Left ventricle myocardium inferior (tissue), 1 donor: ENCODE results near the gene LRRC25. TPM values are rescaled to one million over a fixed set of nuclear protein-coding genes. Genes with fewer than 3 reads are reported as not detected.
"Not testable (repeated sequence)": the region's sequence is repeated elsewhere in the genome, so short reads cannot be mapped to it uniquely, and the experiment has no call there.

Experiments used
- DNase-seq: peaks from one replicate; pipeline ENCODE4 v3.0.0-alpha.2; 2020
- H3K27ac ChIP-seq: fragments of 200-600 bp; replicated peaks from 2 replicates; pipeline ENCODE4 v1.8.0; 2021
- H3K27me3 ChIP-seq: fragments of 200-600 bp; 2 replicates; pipeline ENCODE4 v1.8.0; 2021; ENCODE audit warnings: low read depth
- H3K36me3 ChIP-seq: fragments of 200-600 bp; 2 replicates; pipeline ENCODE4 v1.8.0; 2021
- H3K4me1 ChIP-seq: fragments of 200-600 bp; 2 replicates; pipeline ENCODE4 v1.8.0; 2021
- H3K4me3 ChIP-seq: fragments of 200-600 bp; 2 replicates; pipeline ENCODE4 v1.8.0; 2021; ENCODE audit warnings: mild to moderate bottlenecking, moderate library complexity
- H3K9me3 ChIP-seq: fragments of 200-600 bp; replicated peaks from 2 replicates; pipeline ENCODE4 v1.8.0; 2021
- intact Hi-C: fragments of 100-400 bp; cut with micrococcal nuclease; formaldehyde crosslinking; loops from one replicate; pipeline ENCODE4 v1.11.0; 2022
- total RNA-seq: library from RNA; stranded (reverse); fragmentation: NEBNext Ultra II Directional; extraction: Animal tissue kit (Norgen Biotek cat#: 25700); gene quantifications from one replicate; pipeline ENCODE4 v1.2.1, GENCODE V29; 2021
- TF ChIP-seq, protein P1 (sequence below): fragments of 200-600 bp; IDR thresholded peaks from 2 replicates; pipeline ENCODE4 v1.8.0; 2021; ENCODE audit warnings: antibody characterized with exemption, mild to moderate bottlenecking, borderline replicate concordance
- donor health status: DM: no; HTN: yes; CAD: no; lungs with severe emphysema.

LRRC25 gene
- total RNA-seq, 1 donor from 2014 or later, result 2.4 TPM

DNA sequence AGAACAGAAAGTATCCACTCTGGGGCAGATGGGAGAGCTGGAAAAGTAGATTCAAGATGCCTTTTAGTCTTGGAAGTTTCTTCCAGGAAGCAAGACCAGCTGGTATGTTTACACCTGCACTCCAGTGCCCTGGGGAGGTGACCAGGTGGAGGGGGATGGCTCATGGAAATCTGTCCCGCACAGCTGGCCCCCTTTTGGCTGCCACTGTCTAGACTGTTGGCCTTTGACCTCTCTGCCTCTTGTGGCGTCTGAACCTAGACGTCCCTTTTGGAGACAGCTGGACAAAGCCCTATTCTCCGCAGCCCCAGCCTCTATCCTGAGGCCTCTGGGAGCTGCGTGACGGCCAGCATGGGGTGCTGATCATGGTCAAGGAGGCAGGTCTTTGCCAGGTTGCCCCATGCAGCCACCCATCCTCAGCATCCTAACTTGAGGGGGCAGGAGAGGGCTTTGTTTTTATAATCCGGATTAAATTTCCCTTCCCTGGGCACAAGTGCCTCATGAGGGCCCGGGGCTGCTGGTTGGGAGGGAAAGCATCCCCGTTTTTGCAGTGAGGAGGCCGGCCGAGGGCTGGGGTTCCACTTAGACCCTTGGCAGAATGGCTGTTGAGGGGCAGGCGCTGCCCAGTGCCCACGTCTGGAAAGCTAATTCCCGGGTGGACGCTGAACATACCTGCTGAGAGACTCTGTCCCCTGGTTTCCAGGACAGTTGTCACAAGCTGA is 28.8 kb downstream of the LRRC25 start:
- Histone ChIP-seq H3K4me3 (no peak overlapping the region), H3K36me3 (peaks cover 2% of the 10 kb centered on the region), H3K4me1 (peaks cover 36% of the 10 kb centered on the region), H3K27ac (peak overlapping the region; percentile 16), H3K9me3 (no peaks in the 10 kb centered on the region), H3K27me3 (no peaks in the 10 kb centered on the region)
- intact Hi-C loops, result no loop called here
- TF ChIP-seq, protein P1, sequence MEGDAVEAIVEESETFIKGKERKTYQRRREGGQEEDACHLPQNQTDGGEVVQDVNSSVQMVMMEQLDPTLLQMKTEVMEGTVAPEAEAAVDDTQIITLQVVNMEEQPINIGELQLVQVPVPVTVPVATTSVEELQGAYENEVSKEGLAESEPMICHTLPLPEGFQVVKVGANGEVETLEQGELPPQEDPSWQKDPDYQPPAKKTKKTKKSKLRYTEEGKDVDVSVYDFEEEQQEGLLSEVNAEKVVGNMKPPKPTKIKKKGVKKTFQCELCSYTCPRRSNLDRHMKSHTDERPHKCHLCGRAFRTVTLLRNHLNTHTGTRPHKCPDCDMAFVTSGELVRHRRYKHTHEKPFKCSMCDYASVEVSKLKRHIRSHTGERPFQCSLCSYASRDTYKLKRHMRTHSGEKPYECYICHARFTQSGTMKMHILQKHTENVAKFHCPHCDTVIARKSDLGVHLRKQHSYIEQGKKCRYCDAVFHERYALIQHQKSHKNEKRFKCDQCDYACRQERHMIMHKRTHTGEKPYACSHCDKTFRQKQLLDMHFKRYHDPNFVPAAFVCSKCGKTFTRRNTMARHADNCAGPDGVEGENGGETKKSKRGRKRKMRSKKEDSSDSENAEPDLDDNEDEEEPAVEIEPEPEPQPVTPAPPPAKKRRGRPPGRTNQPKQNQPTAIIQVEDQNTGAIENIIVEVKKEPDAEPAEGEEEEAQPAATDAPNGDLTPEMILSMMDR, result no peak
- DNase-seq, result no peak

DNA sequence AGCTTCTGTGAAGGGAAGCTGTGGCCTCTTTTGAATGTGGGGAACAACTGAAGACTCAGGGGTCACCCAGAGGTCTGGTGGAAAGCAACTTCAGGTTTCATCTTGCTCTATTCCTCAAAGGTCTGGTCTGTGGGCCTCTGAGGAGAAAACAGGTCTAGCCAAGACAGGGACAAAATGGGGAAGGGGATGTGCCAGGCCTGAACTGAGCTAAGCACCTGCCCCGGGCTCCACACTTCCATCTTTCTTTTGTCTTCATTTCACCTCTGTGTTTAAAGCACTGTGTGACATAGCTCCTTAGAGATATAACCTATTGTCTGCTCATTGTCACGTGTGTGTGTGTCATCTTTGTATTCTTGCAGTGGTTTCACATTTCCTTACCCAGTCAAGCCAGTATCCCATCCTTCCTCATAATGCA is 31.4 kb downstream of the LRRC25 start:
- H3K27me3 ChIP-seq, result no peaks in the 10 kb centered on the region
- intact Hi-C loops, result no loop called here
- peaks cover 25% of the 10 kb centered on the region for H3K36me3 ChIP-seq
- peaks cover 32% of the 10 kb centered on the region for H3K4me1 ChIP-seq
- no peak overlapping the region for H3K4me3 ChIP-seq
- TF ChIP-seq, protein P1, result no peak
- DNase-seq, result no peak
- H3K27ac ChIP-seq, result peak overlapping the region; percentile 87
- H3K9me3 ChIP-seq, result no peaks in the 10 kb centered on the region

DNA sequence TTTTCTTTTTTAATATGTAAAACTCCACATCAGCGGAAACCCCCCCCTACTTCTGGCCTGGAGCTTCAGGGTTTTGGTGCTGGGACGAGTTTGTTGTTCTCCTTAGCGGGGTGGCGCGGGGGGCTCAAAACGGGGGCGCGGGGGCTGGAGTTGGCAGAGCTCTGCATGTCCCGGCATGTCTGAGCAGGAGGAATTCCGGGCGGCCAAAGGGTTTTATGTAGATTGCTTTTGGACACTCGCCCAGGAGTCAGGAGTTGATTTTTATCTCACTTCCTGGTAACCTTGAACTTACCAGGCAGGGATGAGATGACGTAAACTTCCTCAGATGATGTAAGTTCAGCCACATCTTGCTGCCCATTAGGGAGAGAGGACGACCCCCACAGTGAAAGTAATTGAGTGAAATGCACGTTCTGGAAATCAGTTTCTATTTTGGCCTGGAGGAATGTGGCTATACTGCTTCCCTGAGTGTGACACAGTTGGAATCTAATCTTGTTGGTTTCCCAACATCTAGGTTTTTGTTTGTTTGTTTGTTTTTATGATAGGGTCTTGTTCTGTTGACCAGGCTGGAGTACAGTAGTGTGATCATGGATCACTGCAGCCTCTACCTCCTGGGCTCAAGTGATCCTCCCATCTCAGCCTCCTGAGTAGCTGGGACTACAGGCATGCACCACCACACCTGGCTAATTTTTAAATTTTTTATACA is 32.4 kb downstream of the LRRC25 start:
- DNase-seq, result peak; percentile 42
- Histone ChIP-seq H3K4me1 (peaks cover 32% of the 10 kb centered on the region), H3K36me3 (peaks cover 36% of the 10 kb centered on the region), H3K4me3 (peak overlapping the region; percentile 36), H3K27me3 (no peaks in the 10 kb centered on the region), H3K27ac (peak overlapping the region; percentile 87), H3K9me3 (no peaks in the 10 kb centered on the region)
- intact Hi-C loops, result no loop called here
- TF ChIP-seq, protein P1, result no peak

DNA sequence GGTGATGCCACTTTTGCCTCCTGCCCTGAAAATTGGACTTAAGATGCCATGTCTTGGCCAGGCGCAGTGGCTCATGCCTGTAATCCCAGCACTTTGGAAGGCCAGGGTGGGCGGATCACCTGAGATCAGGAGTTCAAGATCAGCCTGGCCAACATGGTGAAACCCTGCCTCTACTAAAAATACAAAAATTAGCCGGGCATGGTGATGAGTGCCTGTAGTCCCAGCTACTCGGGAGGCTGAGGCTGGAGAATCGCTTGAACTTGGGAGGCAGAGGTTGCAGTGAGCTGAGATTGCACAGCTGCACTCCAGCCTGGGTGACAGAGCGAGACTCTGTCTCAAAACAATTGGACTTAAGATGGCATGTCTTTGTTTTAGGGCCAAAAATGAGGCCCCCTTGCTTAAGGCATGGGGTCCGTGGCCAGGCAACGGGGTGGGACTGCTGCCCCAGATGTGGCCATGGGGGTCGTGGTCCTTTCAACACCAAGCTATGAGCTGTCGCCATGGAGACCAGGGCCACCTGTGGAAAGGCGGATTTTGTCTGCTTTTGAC is 33.1 kb downstream of the LRRC25 start:
- peaks cover 32% of the 10 kb centered on the region for H3K4me1 ChIP-seq
- intact Hi-C loops, DNase-seq, H3K9me3 ChIP-seq, H3K27me3 ChIP-seq: not testable (repeated sequence)
- H3K36me3 ChIP-seq, result peaks cover 41% of the 10 kb centered on the region
- peak overlapping the region; percentile 36 for H3K4me3 ChIP-seq
- H3K27ac ChIP-seq, result peak overlapping the region; percentile 87

DNA sequence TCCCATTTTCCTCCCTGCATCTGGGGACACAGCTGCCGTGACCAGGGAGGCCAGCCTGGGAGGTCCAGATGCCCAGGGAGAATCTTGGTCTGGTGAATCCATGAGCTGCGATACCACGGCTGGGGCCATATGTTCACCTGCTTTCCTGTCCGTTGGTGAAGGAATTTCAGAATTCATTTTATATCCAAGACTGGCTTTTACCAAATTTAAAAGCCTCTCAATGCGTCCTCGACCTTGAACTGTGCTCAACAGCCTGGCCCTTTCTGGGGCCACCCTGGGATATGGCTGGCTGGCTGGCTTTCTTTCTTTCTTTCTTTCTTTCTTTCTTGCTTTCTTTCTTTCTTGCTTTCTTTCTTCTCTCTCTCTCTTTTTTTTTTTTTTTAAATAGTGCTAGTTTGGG is 33.6 kb downstream of the LRRC25 start:
- Histone ChIP-seq H3K4me1 (peaks cover 32% of the 10 kb centered on the region), H3K9me3 (no peaks in the 10 kb centered on the region), H3K36me3 (peaks cover 46% of the 10 kb centered on the region), H3K27me3 (no peaks in the 10 kb centered on the region), H3K4me3 (no peak overlapping the region), H3K27ac (peak overlapping the region; percentile 87)
- intact Hi-C loops, result no loop called here
- DNase-seq, result no peak
- TF ChIP-seq, protein P1, result no peak
